Mucosa of gallbladder (tissue), 1 donor: ENCODE results near the gene MYO3B. TPM values are rescaled to one million over a fixed set of nuclear protein-coding genes. Genes with fewer than 3 reads are reported as not detected.

Experiments
- DNase-seq: peaks from one replicate; pipeline ENCODE4 v3.0.0-alpha.2; 2020; ENCODE audit warnings: low spot score
- total RNA-seq: library from RNA; stranded (reverse); gene quantifications from one replicate; pipeline ENCODE4 v1.2.1, GENCODE V29; 2021
- donor health status: DM: no; HTN: no; CAD: no.

Gene MYO3B
- total RNA-seq, 1 donor from 2014 or later, result 0.23 TPM

- no peak for DNase-seq
Measured at GRCh38 chr2:170368370-170368769, 190.4 kb downstream of the MYO3B start.

GRCh38 chr2:170369228-170369627 is 191.3 kb downstream of the MYO3B start:
- no peak for DNase-seq

- no peak for DNase-seq
Measured at GRCh38 chr2:170369894-170370293, 191.9 kb downstream of the MYO3B start.

GRCh38 chr2:170371231-170371998 is 193.5 kb downstream of the MYO3B start:
- no peak for DNase-seq

GRCh38 chr2:170375192-170375591 is 197.2 kb downstream of the MYO3B start:
- DNase-seq, result no peak

GRCh38 chr2:170377500-170378207 is 199.7 kb downstream of the MYO3B start:
- DNase-seq, result no peak

- no peak for DNase-seq
Measured at GRCh38 chr2:170380267-170380666, 202.3 kb downstream of the MYO3B start.

- no peak for DNase-seq
Measured at GRCh38 chr2:170381678-170382077, 203.7 kb downstream of the MYO3B start.

GRCh38 chr2:170386554-170386953 is 208.6 kb downstream of the MYO3B start:
- no peak for DNase-seq

GRCh38 chr2:170391018-170391417 is 213.1 kb downstream of the MYO3B start:
- no peak for DNase-seq

- no peak for DNase-seq
Measured at GRCh38 chr2:170391697-170392096, 213.8 kb downstream of the MYO3B start.

- no peak for DNase-seq
Measured at GRCh38 chr2:170393861-170394498, 216.0 kb downstream of the MYO3B start.

GRCh38 chr2:170394641-170395387 is 216.9 kb downstream of the MYO3B start:
- no peak for DNase-seq

GRCh38 chr2:170396799-170397459 is 219.0 kb downstream of the MYO3B start:
- DNase-seq, result no peak

GRCh38 chr2:170401187-170401586 is 223.2 kb downstream of the MYO3B start:
- DNase-seq, result no peak

- no peak for DNase-seq
Measured at GRCh38 chr2:170404846-170405245, 226.9 kb downstream of the MYO3B start.

GRCh38 chr2:170405326-170405725 is 227.4 kb downstream of the MYO3B start:
- DNase-seq, result no peak

GRCh38 chr2:170408461-170409163 is 230.7 kb downstream of the MYO3B start:
- no peak for DNase-seq

- DNase-seq, result peak; percentile 76
Measured at GRCh38 chr2:170409164-170409535, 231.2 kb downstream of the MYO3B start.

- no peak for DNase-seq
Measured at GRCh38 chr2:170411660-170412059, 233.7 kb downstream of the MYO3B start.
